ENCODE data around the gene ALPK3.

The ALPK3 gene

DNA sequence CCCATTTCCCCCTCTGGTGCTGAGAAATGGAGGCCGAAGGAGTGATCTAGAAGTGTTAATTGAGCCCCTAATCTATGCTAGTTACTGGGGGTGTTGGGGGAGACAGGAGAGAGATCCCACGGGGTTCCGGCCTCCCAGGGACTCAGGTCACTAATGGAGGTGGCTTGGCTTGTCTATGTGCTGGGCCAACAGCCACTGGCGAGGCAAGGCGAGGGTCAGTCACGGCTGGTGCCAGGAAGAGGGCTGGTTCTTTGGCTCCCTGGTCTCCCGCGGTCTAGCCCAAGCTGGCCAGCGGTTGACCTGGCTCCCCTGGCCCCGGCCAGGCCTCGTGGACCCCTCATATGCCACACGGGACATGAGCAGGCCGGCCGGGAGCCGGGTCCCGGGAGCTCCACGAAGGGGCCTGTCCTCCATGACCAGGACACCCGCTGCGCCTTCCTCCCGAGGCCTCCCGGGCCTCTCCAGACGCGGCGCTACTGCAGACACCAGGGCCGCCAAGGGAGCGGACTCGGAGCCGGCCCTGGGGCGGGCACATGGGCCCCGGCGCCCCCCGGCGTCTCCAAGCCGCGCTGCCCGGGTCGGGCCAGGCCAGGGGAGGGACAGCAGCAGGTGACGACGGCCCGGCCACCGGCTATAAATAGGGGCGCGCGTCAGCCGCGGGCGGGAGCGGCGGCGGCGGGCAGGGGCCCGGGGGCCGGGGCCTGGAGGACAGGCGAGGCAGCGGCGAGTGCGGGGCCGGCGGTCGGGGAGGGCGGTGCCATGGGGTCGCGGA is at the start of gene ALPK3:
Gene ALPK3, plus strand, starts transcription at position 663 of the 772 bp plus-strand sequence. Its CDS starts 97 bp downstream, at position 760.
- no peak for DNase-seq (ENCODE audit: low spot score)

DNA sequence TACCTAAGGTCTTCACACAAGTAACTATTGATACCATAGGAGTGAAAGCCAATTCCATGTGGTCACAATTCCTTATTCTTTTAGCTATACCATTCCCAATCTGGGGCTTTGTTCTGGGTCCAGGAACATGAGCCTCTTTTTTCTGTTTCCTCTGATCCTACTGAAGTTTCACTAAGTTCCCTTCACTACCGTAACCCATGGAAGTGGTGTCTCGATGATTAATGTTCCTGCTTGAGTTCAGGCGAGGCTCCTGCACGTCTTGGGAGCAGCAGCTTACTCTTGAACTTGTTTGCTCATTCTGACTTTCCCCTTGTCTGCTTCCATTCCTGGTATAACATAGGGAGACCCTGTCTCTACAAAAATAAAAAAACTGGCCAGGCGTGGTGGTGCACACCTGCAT is 45.1 kb upstream of the ALPK3 start:
- no peak for DNase-seq (ENCODE audit: low spot score)

- DNase-seq (ENCODE audit: low spot score): no peak
Observed at GRCh38 chr15:84772467-84772866, 44.7 kb upstream of the ALPK3 start.

DNA sequence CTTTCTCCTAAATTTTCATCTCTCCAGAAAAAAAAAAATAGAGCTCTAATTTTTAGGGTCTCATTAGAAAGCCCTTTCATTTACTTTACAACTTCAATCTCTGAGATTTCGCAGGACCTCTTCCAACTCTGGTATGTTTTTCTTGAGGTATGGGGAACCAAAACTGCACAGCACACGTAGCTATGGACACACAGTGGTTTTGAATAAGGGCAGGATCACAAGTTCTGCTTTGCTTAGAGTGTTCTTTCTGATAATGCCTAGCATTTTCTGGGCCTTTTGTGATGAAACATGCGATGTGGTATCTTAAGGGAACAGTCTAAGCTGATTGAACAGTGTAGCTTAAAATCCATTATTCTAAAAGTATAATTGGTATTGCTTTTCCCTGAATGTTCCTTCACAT is 43.4 kb upstream of the ALPK3 start:
- DNase-seq (ENCODE audit: low spot score): no peak

DNA sequence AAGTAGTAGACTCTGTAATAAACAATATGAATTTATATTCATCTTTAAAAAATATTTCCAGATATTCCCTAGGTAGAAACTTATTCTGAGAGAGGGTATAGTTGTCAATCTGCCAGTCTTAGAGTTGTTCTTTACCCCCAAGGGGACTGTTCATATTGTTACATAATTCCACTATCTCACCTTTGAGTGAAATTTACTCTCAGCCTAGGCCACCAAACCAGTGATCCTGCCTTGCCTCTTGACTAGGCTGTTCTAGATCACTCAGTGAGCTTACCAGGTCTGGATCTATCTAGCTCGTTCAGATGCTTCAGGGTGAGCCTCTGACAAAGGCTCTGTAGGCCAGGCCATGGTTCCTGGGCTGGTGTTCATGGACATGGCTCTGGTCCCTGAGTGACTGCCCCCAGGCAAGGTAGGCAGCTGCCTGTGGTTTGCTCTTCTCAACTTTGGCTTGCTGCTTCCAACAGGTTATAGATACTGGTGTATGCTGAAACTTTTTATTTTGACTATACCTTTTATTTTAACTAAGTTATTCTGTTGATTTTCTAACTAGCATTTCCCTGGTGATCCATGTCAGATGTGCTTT is 41.2 kb upstream of the ALPK3 start:
- no peak for DNase-seq (ENCODE audit: low spot score)

- no peak for DNase-seq (ENCODE audit: low spot score)
Observed at GRCh38 chr15:84778194-84778593, 39.0 kb upstream of the ALPK3 start.

DNA sequence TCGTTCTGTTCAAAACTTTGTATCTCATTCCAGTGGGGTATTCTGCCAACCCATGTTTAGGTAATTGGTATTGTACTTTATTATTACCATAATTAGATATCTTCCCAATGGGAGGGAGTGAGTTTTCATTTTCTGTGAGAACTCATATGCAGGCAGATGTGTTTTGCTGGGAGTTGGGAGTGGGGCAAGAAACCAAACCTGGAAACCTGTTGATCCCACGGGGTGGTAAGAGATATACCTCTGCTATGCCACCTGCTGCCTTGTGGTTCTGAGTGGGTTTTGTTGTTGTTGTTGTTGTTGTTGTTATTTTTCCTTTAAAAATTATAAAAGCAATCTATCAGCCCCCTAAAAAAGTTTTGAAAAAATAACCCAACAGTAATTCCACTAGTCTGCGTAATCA is 36.7 kb upstream of the ALPK3 start:
- DNase-seq (ENCODE audit: low spot score): no peak

- DNase-seq (ENCODE audit: low spot score): no peak
Observed at GRCh38 chr15:84781495-84781894, 35.7 kb upstream of the ALPK3 start.

- no peak for DNase-seq (ENCODE audit: low spot score)
Observed at GRCh38 chr15:84782346-84782745, 34.8 kb upstream of the ALPK3 start.

- no peak for DNase-seq (ENCODE audit: low spot score)
Observed at GRCh38 chr15:84783493-84784251, 33.5 kb upstream of the ALPK3 start.

DNA sequence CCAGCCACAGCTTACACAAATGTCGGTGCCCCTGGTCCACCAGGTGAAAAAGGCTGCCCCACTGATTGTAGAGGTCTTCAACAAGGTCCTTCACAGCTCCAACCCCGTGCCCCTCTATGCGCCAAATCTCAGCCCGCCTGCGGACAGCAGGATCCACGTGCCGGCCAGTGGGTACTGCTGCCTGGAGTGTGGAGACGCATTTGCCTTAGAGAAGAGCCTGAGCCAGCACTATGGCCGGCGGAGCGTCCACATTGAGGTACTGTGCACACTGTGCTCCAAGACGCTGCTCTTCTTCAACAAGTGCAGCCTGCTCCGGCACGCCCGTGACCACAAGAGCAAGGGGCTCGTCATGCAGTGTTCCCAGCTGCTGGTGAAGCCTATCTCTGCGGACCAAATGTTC is 32.9 kb upstream of the ALPK3 start:
- DNase-seq (ENCODE audit: low spot score): no peak

GRCh38 chr15:84785053-84785452 is 32.1 kb upstream of the ALPK3 start:
- DNase-seq (ENCODE audit: low spot score): no peak

DNA sequence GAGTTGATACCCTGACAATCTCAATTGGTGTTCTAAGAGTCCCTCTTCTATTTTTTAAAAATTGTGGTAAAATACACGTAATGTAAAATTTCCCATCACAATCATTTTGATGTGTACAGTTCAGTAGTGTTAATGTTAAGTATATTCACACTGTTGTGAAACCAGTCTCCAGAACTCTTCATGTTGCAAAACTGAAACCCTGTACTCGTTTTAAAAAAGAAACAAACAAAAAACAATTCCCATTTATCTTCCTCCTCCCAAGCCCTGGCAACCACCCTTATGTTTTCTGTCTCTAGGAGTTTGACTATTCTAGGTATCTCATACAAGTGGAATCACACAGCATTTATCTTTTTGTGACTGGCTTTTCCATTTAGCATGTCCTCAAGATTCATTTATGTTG is 28.7 kb upstream of the ALPK3 start:
- no peak for DNase-seq (ENCODE audit: low spot score)

DNA sequence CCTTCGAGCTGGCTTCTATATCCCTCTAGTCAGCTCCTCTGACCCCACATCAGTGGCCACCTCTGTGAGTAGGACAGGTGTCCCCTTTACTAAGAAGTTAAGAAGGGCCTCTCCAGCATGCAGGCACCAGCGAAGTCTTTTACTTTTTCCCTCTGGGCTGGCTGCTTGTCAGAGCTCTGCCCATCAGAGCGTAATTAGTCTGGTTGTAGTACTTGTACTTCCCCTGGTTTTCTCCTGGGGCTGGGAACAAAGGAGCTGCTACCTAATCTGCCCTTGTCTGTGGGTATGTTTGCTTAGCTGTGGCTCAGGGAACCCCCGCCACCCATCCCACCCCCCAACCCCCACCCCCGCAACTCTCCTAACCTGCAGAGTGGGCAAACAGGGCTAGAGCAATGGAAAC is 27.4 kb upstream of the ALPK3 start:
- DNase-seq (ENCODE audit: low spot score): no peak

- no peak for DNase-seq (ENCODE audit: low spot score)
Observed at GRCh38 chr15:84790676-84791075, 26.5 kb upstream of the ALPK3 start.

- no peak for DNase-seq (ENCODE audit: low spot score)
Observed at GRCh38 chr15:84791763-84792162, 25.4 kb upstream of the ALPK3 start.

DNA sequence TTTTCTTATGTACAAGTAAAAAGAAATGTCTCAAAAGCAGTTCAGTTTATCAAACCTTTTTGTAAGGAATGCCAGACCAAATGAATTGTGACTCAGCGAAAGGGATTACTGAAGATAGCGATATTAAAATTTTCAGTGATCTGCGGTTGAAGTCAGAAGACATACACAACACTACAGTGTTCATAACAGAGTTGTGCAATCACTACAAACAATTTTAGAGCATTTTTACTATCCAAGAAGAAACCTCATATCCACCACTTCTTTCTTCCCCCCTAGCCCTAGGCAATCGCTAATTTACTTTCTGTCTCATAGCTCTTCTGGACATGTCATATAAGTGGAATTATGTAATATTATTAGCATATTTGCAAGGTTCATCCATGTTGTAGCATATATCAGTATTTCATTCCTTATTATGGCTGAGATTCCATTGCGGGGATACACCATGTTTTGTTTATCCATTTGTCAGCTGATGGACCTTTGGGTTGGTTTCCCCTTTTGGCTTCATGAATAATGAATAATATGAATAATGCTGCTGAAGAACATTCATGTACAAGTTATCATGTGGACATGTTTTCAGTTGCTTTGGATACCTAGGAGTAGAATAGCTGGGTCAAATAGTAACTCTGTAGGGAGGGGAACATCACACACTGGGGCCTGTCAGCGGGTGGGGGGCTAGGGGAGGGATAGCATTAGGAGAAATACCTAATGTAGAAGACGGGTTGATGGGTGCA is 23.6 kb upstream of the ALPK3 start:
- DNase-seq (ENCODE audit: low spot score): no peak

DNA sequence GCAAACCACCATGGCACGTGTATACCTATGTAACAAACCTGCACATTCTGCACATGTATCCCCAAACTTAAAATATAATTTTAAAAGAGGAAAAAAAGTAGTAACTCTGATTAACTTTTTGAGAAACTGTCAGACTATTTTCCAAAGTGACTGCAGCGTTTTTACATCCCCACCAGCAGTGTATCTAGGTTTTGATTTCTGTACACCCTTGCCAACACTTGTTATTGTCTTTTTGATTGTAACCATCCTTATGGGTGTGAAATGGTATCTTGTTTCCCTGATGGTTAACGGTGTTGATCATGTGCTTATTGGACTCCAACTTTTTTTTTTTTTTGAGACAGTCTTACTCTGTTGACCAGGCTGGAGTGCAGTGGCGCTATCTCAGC is 23.0 kb upstream of the ALPK3 start:
- no peak for DNase-seq (ENCODE audit: low spot score)

- no peak for DNase-seq (ENCODE audit: low spot score)
Observed at GRCh38 chr15:84795186-84795585, 22.0 kb upstream of the ALPK3 start.

- no peak for DNase-seq (ENCODE audit: low spot score)
Observed at GRCh38 chr15:84797212-84797611, 19.9 kb upstream of the ALPK3 start.

- DNase-seq (ENCODE audit: low spot score): no peak
Observed at GRCh38 chr15:84797801-84798200, 19.4 kb upstream of the ALPK3 start.

DNA sequence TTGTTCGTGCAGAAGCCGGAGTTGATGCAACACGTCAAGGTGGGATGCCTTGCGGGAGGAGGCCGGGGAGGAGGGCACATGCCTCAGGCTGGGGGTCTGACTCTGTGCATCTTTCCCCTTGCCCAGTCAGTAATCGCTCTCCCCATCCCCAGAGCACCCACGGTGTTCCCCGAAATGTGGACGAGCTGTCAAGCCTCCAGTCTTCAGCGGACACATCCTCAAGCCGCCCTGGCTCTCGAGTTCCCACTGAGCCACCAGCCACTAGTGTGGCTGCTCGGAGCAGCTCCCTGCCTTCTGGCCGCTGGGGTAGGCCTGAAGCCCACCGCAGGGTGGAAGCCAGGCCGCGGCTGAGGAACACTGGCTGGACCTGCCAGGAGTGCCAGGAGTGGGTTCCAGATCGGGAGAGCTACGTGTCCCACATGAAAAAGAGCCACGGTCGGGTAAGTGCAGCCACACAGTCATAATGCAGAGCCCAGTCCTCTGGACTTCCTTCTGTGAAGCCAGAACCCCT is 18.7 kb upstream of the ALPK3 start:
- no peak for DNase-seq (ENCODE audit: low spot score)
